Karpas-422 (cell line): Measurements from ENCODE around the gene DMBX1. TPM values are rescaled to one million over a fixed set of nuclear protein-coding genes. Genes with fewer than 3 reads are reported as not detected.

ENCODE experiments used
- DNase-seq: peaks from one replicate; pipeline ENCODE4 v3.0.0-alpha.2; 2015
- H2AFZ ChIP-seq: fragments of 200-600 bp; sonication (generic); 2 replicates; pipeline ENCODE4 v1.6.1; 2014; ENCODE audit warnings: antibody characterized with exemption, low read length, mixed read lengths
- H3K27ac ChIP-seq: fragments of 200-600 bp; sonication (generic); 2 replicates; pipeline ENCODE4 v1.5.1; 2014; ENCODE audit warnings: mild to moderate bottlenecking, low read length, moderate library complexity
- H3K27me3 ChIP-seq: fragments of 200-600 bp; sonication (generic); 2 replicates; pipeline ENCODE4 v1.6.1; 2014; ENCODE audit warnings: low read length, mixed read lengths
- H3K36me3 ChIP-seq: fragments of 200-600 bp; sonication (generic); 2 replicates; pipeline ENCODE4 v1.6.1; 2014; ENCODE audit warnings: low read length, mixed read lengths; ENCODE audit not compliant: insufficient read depth
- H3K4me1 ChIP-seq: fragments of 200-600 bp; sonication (generic); 2 replicates; pipeline ENCODE4 v1.6.1; 2014; ENCODE audit warnings: mild to moderate bottlenecking, low read length, mixed read lengths
- H3K4me2 ChIP-seq: fragments of 200-600 bp; sonication (generic); 2 replicates; pipeline ENCODE4 v1.6.1; 2014; ENCODE audit warnings: low read length, low read depth, mild to moderate bottlenecking; ENCODE audit not compliant: poor library complexity, severe bottlenecking
- H3K4me3 ChIP-seq: fragments of 200-600 bp; sonication (generic); 2 replicates; pipeline ENCODE4 v1.5.1; 2014; ENCODE audit warnings: mild to moderate bottlenecking, antibody characterized with exemption, low read length, mixed read lengths
- H3K79me2 ChIP-seq: fragments of 200-600 bp; sonication (generic); 2 replicates; pipeline ENCODE4 v1.6.1; 2014; ENCODE audit warnings: mild to moderate bottlenecking, low read length, mixed read lengths
- H3K9ac ChIP-seq: fragments of 200-600 bp; sonication (generic); 2 replicates; pipeline ENCODE4 v1.6.0; 2014; ENCODE audit warnings: low read length
- H3K9me2 ChIP-seq: fragments of 200-600 bp; sonication (generic), shearing (Covaris generic); replicated peaks from 2 replicates; pipeline ENCODE4 v1.6.0; 2014; ENCODE audit warnings: mild to moderate bottlenecking, low read length, moderate library complexity; ENCODE audit not compliant: insufficient read depth
- H3K9me3 ChIP-seq: fragments of 300-700, 200-600 bp; sonication (generic); 2 replicates; pipeline ENCODE4 v1.6.1; 2014; ENCODE audit warnings: low read length, mixed read lengths
- H4K20me1 ChIP-seq: fragments of 200-600 bp; sonication (generic); 2 replicates; pipeline ENCODE4 v1.6.1; 2014; ENCODE audit warnings: mild to moderate bottlenecking, antibody characterized with exemption, low read length, low read depth; ENCODE audit not compliant: insufficient read depth
- total RNA-seq: library from RNA; depleted of rRNA; stranded (reverse); fragments of >200 nt; shearing (Covaris generic); gene quantifications from 2 replicates; pipeline ENCODE4 v1.2.3, GENCODE V29; 2014; ENCODE audit warnings: low replicate concordance

The DMBX1 gene
- total RNA-seq, 1 experiment from 2014 or later = not detected

DNA sequence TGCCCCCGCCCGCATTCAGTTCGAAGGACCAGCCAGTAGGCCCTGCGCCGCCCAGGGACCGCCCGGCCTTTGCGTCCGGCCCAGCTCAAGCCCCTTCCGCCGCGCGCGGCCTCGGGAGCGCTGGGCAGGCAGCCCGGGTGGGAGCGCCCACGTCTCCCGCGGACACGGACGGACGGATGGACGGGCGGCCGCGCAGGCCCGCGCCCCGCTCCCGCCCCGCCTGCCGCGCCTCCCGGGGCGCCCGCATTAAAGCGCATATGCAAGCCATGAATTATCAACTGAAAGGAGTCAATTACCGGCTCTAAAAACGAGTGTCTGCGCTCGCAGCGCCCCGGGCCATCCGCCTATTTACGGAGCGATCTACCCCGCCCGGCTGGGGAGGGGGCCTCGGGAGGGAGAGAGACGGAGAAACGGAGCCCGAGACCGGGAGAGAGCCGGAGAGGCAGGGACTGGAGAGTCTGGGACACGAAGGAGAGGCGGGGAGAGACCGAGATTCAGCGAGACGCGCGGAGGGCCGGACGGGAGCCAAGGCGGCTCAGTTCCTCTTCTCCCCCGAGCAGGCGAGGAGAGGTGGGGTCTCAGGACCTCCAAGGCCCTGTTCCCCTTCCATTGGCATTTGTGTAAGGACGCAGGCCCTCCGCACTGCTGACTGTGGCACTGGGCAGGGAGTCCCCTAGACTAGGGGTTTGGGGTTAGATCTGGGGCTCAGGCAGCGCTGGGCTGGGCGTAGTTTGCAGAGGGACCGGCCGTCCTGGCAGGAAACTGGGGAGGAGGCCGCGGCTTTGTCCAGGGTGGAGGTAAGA, 41.3 kb upstream of the DMBX1 start:
- Histone ChIP-seq H2AFZ (no peak overlapping the region), H3K4me2 (no peak overlapping the region), H4K20me1 (no peaks in the 10 kb centered on the region), H3K36me3 (no peaks in the 10 kb centered on the region), H3K27ac (no peak overlapping the region), H3K27me3 (no peaks in the 10 kb centered on the region), H3K4me3 (no peak overlapping the region), H3K9me2 (no peaks in the 10 kb centered on the region), H3K79me2 (no peaks in the 10 kb centered on the region), H3K9me3 (no peaks in the 10 kb centered on the region), H3K4me1 (no peaks in the 10 kb centered on the region), H3K9ac (no peak overlapping the region)
- no peak for DNase-seq

DNA sequence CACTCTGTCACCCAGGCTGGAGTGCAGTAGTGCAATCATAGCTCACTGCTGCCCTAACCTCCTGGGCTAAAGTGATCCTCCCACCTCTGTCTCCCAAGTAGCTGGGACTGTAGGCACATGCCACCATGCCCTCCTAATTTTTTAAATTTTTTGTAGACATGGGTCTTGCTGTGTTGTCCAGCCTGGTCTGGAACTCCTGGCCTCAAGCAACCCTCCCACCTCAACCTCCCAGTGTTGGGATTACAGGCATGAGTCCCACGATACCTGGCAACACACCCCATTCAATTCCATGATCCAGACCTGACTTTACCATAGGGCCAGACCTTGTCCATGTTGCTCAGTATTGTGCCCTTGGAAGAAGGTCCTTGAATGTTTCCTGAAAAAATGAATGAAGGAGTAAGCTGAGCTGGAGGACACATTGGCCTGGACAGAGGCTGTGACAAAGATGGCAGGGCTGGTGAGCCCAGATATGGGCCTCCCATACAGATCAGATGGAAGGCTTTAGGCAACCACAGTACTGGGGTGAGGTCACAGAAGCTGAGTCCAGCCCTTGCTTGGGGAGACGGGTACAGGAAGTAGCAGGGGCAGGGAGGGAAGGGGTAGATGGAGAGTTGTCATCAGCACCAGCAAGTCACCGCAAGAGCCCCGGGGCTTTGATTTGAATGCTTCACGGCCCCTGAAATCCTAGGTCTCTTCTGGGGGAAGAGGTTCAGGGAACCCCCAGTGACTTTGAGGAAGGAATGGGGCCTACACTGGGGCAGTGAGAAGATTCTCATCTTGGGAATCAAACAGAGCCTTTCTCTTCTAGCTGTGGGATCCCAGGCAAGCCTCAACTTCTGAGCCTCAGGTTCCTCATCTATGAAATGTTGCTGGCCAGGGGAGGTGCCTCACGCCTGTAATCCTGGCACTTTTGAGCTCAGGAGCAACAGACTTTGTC, 40.1 kb upstream of the DMBX1 start:
- H2AFZ ChIP-seq = no peak overlapping the region
- H3K9me2 ChIP-seq = no peaks in the 10 kb centered on the region
- H3K4me3 ChIP-seq = no peak overlapping the region
- H3K27ac ChIP-seq = no peak overlapping the region
- H3K79me2 ChIP-seq = no peaks in the 10 kb centered on the region
- no peaks in the 10 kb centered on the region for H3K27me3 ChIP-seq
- H4K20me1 ChIP-seq = no peaks in the 10 kb centered on the region
- no peaks in the 10 kb centered on the region for H3K36me3 ChIP-seq
- H3K4me1 ChIP-seq = no peaks in the 10 kb centered on the region
- no peak overlapping the region for H3K9ac ChIP-seq
- H3K9me3 ChIP-seq = no peaks in the 10 kb centered on the region
- DNase-seq = no peak
- no peak overlapping the region for H3K4me2 ChIP-seq

DNA sequence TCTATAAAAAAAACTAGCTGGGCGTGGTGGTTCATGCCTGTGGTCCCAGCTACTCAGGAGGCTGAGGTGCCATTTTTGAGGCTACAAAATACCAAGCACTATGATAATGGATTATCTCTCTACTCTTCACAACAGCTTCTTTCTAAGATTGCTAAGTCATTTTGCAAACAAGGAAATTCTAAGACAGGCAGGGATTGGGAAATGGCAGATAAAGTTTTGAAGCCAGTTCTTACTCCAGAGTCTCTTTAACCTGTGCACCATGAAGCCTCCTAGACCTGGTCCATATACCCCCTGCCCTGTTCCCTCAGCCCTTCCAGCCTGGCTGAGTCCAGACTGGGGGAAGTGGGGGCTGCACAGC, 39.5 kb upstream of the DMBX1 start:
- no peaks in the 10 kb centered on the region for H3K4me1 ChIP-seq
- H3K9me3 ChIP-seq = no peaks in the 10 kb centered on the region
- H3K79me2 ChIP-seq = no peaks in the 10 kb centered on the region
- no peak overlapping the region for H3K4me3 ChIP-seq
- H3K27me3 ChIP-seq = no peaks in the 10 kb centered on the region
- no peak overlapping the region for H3K4me2 ChIP-seq
- H3K9me2 ChIP-seq = no peaks in the 10 kb centered on the region
- no peak overlapping the region for H3K27ac ChIP-seq
- H2AFZ ChIP-seq = no peak overlapping the region
- no peak overlapping the region for H3K9ac ChIP-seq
- no peak for DNase-seq
- no peaks in the 10 kb centered on the region for H4K20me1 ChIP-seq
- no peaks in the 10 kb centered on the region for H3K36me3 ChIP-seq

DNA sequence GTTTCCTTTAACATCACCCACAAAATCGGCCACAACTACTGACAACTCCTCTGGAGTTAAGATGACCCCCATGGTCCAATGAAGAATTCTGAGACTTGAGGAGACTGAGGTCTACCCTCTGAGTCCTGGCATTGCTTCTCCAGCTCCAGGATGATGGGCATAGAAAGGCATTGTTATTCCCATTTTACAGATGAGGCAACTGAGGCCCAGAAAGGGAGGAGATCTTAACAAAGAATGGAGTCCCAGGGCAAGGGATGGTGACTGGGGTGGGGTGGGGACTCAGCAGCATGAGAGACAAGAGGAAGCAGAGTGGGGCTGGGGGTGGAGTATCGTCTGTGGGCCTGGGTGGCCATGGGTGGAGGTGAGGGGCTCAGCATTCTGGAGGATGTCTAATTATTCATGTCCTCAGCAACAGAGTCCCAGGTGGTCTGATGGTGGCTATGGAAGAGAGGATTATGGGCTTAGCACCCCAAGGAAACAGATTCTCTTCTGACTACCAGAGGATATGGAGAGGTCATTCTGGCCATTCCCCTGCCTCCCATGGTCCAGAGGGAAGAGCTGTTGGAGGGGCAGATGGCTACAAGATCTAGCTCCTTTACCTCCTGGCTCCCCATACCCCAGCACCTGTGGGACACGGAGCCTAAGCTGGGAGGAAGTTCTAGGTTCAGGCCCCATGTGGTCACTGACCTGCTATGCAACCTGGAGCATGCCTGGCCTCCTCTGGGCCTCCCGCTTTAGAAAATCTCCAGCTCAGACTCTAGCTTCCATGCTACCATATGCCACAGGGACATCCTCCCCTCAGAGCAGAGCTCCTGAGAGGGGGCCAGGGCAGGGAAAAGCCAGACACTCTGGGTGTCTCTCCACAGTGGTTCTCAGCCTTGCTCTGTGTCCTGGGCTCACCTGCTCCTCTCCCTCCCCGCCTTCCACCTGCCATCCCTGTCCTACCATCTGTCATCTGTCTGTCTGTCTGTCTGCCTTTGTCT, 37.4 kb upstream of the DMBX1 start:
- no peaks in the 10 kb centered on the region for H3K9me2 ChIP-seq
- H3K27ac ChIP-seq = no peak overlapping the region
- no peaks in the 10 kb centered on the region for H3K9me3 ChIP-seq
- no peak overlapping the region for H3K4me2 ChIP-seq
- no peaks in the 10 kb centered on the region for H3K79me2 ChIP-seq
- H3K4me3 ChIP-seq = no peak overlapping the region
- H2AFZ ChIP-seq = no peak overlapping the region
- no peaks in the 10 kb centered on the region for H3K36me3 ChIP-seq
- no peaks in the 10 kb centered on the region for H3K4me1 ChIP-seq
- no peaks in the 10 kb centered on the region for H4K20me1 ChIP-seq
- no peak overlapping the region for H3K9ac ChIP-seq
- no peak for DNase-seq
- no peaks in the 10 kb centered on the region for H3K27me3 ChIP-seq

DNA sequence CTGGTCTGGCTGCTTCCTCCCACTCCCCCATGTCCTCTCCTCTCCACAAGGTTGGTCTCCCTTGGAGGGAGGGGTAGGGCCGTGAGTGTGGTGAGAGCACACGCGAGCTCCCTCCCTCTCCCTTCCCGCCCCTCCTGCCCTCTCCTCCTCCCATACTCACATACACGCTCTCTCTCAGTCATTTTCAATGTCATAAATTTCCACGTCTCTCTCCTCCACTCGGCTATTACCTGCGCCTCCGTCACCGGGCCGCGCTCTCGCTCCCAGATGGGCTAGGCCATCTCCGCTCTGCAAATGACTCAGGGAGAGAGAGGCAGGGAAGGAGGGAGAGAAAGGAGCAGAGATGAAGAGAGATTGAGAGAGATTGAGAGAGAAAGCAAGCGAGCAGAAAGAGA, 36.7 kb upstream of the DMBX1 start:
- H3K4me2 ChIP-seq = no peak overlapping the region
- no peaks in the 10 kb centered on the region for H3K36me3 ChIP-seq
- no peak overlapping the region for H2AFZ ChIP-seq
- no peaks in the 10 kb centered on the region for H3K9me2 ChIP-seq
- H3K4me1 ChIP-seq = no peaks in the 10 kb centered on the region
- H3K27me3 ChIP-seq = no peaks in the 10 kb centered on the region
- no peak overlapping the region for H3K4me3 ChIP-seq
- H3K9me3 ChIP-seq = no peaks in the 10 kb centered on the region
- H3K79me2 ChIP-seq = no peaks in the 10 kb centered on the region
- no peak for DNase-seq
- no peak overlapping the region for H3K9ac ChIP-seq
- H3K27ac ChIP-seq = no peak overlapping the region
- H4K20me1 ChIP-seq = no peaks in the 10 kb centered on the region

DNA sequence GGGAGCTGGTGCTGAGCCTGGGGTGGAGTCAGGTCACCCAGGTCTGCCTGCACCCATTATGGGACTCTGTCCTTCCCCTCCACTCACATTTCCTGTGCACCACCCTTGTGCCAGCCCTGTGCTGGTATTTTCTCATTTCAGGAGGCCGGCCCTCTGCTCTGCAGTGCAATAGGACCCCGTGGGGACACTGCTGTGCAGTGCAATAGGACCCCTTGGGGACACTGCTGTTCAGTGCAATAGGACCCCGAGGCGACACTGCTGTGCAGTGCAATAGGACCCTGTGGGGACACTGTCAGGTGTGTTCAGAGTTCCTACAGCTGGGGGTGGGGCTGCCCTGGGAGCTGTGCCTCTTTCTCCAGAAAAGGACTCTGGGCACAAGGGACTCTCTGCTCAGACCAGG, 36.2 kb upstream of the DMBX1 start:
- Histone ChIP-seq H3K9me2 (no peaks in the 10 kb centered on the region), H3K36me3 (no peaks in the 10 kb centered on the region), H3K9me3 (no peaks in the 10 kb centered on the region), H3K79me2 (no peaks in the 10 kb centered on the region), H4K20me1 (no peaks in the 10 kb centered on the region), H3K27me3 (no peaks in the 10 kb centered on the region), H3K27ac (no peak overlapping the region), H3K4me2 (no peak overlapping the region), H3K4me1 (no peaks in the 10 kb centered on the region), H3K9ac (no peak overlapping the region), H3K4me3 (no peak overlapping the region), H2AFZ (no peak overlapping the region)
- DNase-seq = no peak

DNA sequence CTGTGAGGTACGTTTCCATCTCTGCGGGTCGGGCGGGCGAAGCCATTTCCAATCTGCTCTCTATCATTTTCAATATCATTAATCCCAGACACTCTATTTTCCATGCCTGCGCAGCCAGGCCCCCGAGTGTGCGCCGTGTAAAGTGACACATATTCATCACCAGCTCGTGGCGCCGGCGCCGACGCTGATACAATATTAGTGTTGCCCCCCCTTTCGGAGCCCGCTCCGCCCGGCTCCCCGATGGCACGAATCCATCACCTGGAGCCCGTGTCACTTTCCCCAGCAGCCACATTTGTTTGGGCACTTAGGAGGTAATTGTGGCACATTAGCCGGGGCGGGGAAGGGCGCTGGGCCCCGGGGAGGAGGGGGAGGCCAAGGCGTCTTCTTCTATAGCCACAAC, 33.7 kb upstream of the DMBX1 start:
- Histone ChIP-seq H3K27ac (no peak overlapping the region), H3K9me3 (no peaks in the 10 kb centered on the region), H3K4me3 (no peak overlapping the region), H3K9ac (no peak overlapping the region), H3K4me2 (no peak overlapping the region), H3K36me3 (no peaks in the 10 kb centered on the region), H3K79me2 (no peaks in the 10 kb centered on the region), H3K27me3 (no peaks in the 10 kb centered on the region), H3K4me1 (no peaks in the 10 kb centered on the region), H2AFZ (no peak overlapping the region), H4K20me1 (no peaks in the 10 kb centered on the region), H3K9me2 (no peaks in the 10 kb centered on the region)
- no peak for DNase-seq
